WERI-Rb-1 (cell line): ENCODE results near the gene MYO16.

Source experiments
- DNase-seq: peaks from one replicate; pipeline ENCODE4 v3.0.0-alpha.2; 2020
- H3K27ac ChIP-seq: fragments of 250-450 bp; sonication (Bioruptor Pico); 2 replicates; pipeline ENCODE4 v1.5.1; 2020; ENCODE audit warnings: mild to moderate bottlenecking, moderate library complexity
- H3K27me3 ChIP-seq: fragments of 250-450 bp; sonication (Bioruptor Pico); 2 replicates; pipeline ENCODE4 v1.5.1; 2021; ENCODE audit warnings: mild to moderate bottlenecking, low read depth, moderate library complexity; ENCODE audit not compliant: insufficient read depth, severe bottlenecking
- H3K36me3 ChIP-seq: fragments of 250-450 bp; sonication (Bioruptor Pico); 2 replicates; pipeline ENCODE4 v1.5.1; 2020; ENCODE audit warnings: mild to moderate bottlenecking, moderate library complexity
- H3K4me3 ChIP-seq: 2 replicates; pipeline ENCODE4 v1.5.1; 2011; ENCODE audit warnings: low read depth, mild to moderate bottlenecking, control low read depth, low read length
- H3K9me3 ChIP-seq: fragments of 250-450 bp; sonication (Bioruptor Pico); 2 replicates; pipeline ENCODE4 v1.5.1; 2021; ENCODE audit warnings: mild to moderate bottlenecking, moderate library complexity; ENCODE audit not compliant: severe bottlenecking
- TF ChIP-seq, protein P1 (sequence below): IDR thresholded peaks from 2 replicates; pipeline ENCODE4 v1.5.1; 2011; ENCODE audit warnings: low read depth, mild to moderate bottlenecking, control low read depth, inconsistent platforms, low read length

The MYO16 gene

DNA sequence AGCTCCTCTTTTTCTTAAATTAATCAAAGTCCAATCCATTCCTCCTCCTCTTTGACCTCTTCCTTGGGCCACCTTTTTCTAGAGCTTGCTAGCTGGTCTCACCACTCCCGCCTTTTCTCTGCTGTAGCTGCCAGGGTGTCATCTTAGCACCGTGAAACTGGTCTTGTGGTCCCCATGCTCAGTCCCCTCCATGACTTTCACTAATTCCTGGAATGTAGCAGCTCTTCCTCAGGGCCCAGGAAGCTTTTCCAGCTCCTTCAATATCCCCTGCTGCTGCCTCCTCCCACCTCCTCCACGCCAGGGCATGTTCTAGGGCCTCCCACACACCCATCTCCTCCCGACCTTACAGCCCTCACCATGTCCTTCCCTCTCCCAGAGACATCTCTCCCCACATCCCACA lies 222.2 kb downstream of the MYO16 start:
- no peak for DNase-seq
- no peaks in the 10 kb centered on the region for H3K36me3 ChIP-seq
- H3K4me3 ChIP-seq = no peak overlapping the region
- no peaks in the 10 kb centered on the region for H3K9me3 ChIP-seq
- TF ChIP-seq, protein P1, sequence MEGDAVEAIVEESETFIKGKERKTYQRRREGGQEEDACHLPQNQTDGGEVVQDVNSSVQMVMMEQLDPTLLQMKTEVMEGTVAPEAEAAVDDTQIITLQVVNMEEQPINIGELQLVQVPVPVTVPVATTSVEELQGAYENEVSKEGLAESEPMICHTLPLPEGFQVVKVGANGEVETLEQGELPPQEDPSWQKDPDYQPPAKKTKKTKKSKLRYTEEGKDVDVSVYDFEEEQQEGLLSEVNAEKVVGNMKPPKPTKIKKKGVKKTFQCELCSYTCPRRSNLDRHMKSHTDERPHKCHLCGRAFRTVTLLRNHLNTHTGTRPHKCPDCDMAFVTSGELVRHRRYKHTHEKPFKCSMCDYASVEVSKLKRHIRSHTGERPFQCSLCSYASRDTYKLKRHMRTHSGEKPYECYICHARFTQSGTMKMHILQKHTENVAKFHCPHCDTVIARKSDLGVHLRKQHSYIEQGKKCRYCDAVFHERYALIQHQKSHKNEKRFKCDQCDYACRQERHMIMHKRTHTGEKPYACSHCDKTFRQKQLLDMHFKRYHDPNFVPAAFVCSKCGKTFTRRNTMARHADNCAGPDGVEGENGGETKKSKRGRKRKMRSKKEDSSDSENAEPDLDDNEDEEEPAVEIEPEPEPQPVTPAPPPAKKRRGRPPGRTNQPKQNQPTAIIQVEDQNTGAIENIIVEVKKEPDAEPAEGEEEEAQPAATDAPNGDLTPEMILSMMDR = no peak
- peaks cover 56% of the 10 kb centered on the region for H3K27me3 ChIP-seq
- no peak overlapping the region for H3K27ac ChIP-seq

DNA sequence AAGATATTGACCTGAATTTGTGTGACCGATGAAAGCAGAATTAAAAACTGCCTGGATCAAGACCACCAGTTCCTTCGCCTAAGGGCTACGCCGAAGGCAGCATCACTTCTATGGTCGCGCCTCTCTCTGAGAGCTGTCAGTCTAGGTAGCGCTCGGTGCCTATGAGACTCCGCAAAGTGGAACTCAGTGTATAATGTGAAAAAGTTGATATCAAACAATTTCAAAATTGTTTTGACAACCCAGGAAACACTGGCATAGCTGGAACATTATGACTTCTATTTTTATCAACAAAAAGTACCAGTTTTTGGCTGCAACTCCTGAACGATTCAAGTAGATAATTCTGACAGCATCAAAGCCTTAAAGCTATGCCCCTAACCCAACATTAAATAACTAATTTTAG lies 223.6 kb downstream of the MYO16 start:
- no peaks in the 10 kb centered on the region for H3K9me3 ChIP-seq
- H3K36me3 ChIP-seq = no peaks in the 10 kb centered on the region
- H3K27ac ChIP-seq = no peak overlapping the region
- H3K27me3 ChIP-seq = peaks cover 56% of the 10 kb centered on the region
- no peak for DNase-seq
- no peak overlapping the region for H3K4me3 ChIP-seq
- TF ChIP-seq, protein P1 = no peak

DNA sequence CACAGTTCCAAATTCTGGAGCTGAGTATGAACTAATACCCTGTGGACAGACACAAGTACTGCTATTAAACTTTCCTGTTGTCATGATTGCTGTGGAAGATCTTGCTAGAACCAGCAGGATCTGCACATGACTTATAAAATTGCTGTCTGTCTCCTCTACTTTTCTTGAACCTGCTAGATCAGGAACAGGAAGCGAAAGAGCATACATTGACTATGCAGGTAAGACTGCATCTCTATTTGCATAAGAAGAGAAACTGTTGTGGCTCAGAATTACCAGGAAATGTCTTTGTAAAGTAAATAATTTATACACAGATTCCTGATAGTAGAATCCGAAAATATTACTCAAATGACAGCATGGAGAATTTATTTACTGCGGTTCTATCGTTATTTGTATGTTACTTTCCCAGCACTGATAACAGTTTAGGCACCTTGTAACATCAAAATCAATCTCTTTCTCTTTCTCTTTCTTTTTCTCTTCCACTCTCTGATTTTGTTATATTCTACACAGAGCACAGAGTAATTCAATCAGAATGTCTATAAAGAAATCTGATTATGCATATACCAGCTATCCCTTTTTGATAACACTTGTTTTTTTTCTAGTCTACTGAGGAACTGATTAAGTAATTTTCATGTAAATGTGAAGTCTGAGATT lies 226.5 kb downstream of the MYO16 start:
- Histone ChIP-seq H3K27ac (no peak overlapping the region), H3K27me3 (peaks cover 58% of the 10 kb centered on the region), H3K9me3 (no peaks in the 10 kb centered on the region), H3K36me3 (no peaks in the 10 kb centered on the region), H3K4me3 (no peak overlapping the region)
- TF ChIP-seq, protein P1 = no peak
- DNase-seq = no peak

DNA sequence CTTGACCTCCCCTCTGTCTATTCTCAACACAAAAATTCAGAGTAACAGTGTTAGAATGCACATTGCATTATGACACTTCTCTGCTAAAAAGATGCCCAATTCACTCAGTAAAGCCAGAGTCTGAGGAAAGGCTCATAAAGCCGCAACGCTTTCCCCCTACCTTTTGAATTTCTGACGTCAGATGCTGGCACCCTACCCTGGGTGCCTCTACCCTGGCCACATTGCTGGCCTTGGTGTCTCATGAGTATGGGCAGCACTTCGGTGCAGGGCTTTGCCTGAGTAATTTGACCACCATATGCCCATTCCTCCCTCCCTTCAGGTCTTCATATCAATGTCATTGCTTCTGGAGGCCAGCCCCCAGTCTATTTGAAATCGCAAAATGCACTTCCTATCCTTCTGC lies 229.3 kb downstream of the MYO16 start:
- Histone ChIP-seq H3K4me3 (no peak overlapping the region), H3K36me3 (no peaks in the 10 kb centered on the region), H3K9me3 (no peaks in the 10 kb centered on the region), H3K27ac (no peak overlapping the region), H3K27me3 (peaks cover 40% of the 10 kb centered on the region)
- TF ChIP-seq, protein P1 = no peak
- DNase-seq = no peak

DNA sequence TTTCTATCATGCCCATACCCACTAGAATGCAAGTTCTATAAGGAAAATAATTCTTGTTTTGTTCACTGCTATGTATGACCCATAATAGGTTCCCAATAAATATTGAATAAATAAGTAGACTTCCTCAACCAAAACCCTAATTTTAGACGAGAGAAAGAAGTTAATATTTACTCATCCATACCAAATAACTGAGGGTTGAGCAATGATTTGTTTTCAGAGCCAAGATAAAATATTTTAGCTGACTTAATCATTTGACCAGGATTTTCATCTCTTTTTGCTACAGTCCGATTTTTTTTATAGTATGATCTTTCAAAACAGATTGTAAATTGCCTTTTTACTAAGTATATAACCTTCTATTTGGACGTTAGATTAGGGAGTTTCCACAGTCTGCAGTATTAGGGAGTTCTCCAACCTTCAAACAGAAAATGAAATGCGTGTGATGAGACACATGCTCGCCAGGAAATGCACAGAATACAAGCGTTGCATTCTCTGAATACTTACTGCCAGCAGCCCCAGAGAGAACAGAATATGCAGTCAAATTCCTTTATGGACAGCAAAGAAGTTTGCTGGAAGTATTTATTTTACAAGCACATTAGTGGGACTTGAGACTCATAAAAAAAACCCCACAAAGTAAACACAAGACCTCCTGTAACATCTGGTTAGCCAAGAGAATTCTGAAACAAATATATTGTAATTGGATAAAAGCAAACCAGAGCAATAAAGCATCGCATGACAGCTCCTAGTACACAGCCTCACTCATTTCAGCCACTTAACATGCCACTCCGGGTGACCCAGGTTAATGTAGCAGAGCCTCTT lies 230.0 kb downstream of the MYO16 start:
- DNase-seq = no peak
- no peak overlapping the region for H3K27ac ChIP-seq
- no peak overlapping the region for H3K4me3 ChIP-seq
- H3K36me3 ChIP-seq = no peaks in the 10 kb centered on the region
- TF ChIP-seq, protein P1 = no peak
- H3K9me3 ChIP-seq = no peaks in the 10 kb centered on the region
- peaks cover 40% of the 10 kb centered on the region for H3K27me3 ChIP-seq

DNA sequence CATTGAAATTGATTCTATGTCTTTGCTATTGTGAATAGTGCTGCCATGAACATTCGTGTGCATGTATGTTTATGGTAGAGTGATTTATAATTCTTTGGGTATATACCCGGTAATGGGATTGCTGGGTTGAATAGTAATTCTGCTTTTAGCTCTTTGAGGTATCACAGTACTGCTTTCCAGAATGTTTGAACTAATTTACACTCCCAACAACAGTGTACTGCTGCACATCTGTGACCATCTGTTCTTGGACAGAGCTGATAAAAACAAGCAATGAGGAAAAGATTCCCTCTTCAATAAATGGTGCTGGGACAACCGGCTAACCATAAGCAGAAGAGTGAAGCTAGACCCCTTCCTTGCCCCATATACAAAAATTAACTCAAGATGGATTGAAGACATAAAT lies 231.0 kb downstream of the MYO16 start:
- peaks cover 38% of the 10 kb centered on the region for H3K27me3 ChIP-seq
- H3K4me3 ChIP-seq = no peak overlapping the region
- TF ChIP-seq, protein P1 = no peak
- no peaks in the 10 kb centered on the region for H3K9me3 ChIP-seq
- H3K27ac ChIP-seq = no peak overlapping the region
- H3K36me3 ChIP-seq = no peaks in the 10 kb centered on the region
- no peak for DNase-seq
